ENCODE results near the gene C21orf58. TPM values are rescaled to one million over a fixed set of nuclear protein-coding genes. Genes with fewer than 3 reads are reported as not detected.
"Not testable (repeated sequence)": the region's sequence is repeated elsewhere in the genome, so short reads cannot be mapped to it uniquely, and the experiment has no call there.

The C21orf58 gene
- total and polyA plus RNA-seq, 2 experiments from 2014 or later = 2.6 to 6.8 TPM

- no peak for TF ChIP-seq EZH2 (IDR thresholded peaks at IDR 0.05; ENCODE audit: borderline replicate concordance)
- TF ChIP-seq EZH2phosphoT487 (IDR thresholded peaks at IDR 0.05; ENCODE audit: low read depth, severe bottlenecking, unreplicated experiment) = no peak
- TF ChIP-seq CTCF (IDR thresholded peaks at IDR 0.05; ENCODE audit: poor library complexity) = no peak
- H3K36me3 ChIP-seq (replicated peaks; ENCODE audit: insufficient read depth, low read depth) = no peaks in the 10 kb centered on the region
These were observed 12.1 kb downstream of the C21orf58 start for GRCh38 chr21:46311568-46311967.

GRCh38 chr21:46310260-46310659 lies 13.4 kb downstream of the C21orf58 start:
- H3K4me3 ChIP-seq; H3K27me3 ChIP-seq; H3K27ac ChIP-seq; DNase-seq (ENCODE audit: low spot score); H3K4me1 ChIP-seq (ENCODE audit: insufficient read depth); H2AFZ ChIP-seq; H4K20me1 ChIP-seq (ENCODE audit: insufficient read depth, poor library complexity, severe bottlenecking); H3K9me2 ChIP-seq (replicated peaks; ENCODE audit: insufficient read depth); H3K79me2 ChIP-seq; H3K36me3 ChIP-seq (replicated peaks; ENCODE audit: insufficient read depth, low read depth); H3K4me2 ChIP-seq; H3K9me3 ChIP-seq (ENCODE audit: low read depth): not testable (repeated sequence)
- WGBS (ENCODE audit: low lambda C conversion rate, missing lambda C conversion rate) = over 99% methylated on average over 8 of the region's 8 CpGs

More at GRCh38 chr21:46311568-46311967, 12.1 kb downstream of the C21orf58 start:
- H3K27ac ChIP-seq = no peak overlapping the region
- H2AFZ ChIP-seq = no peak overlapping the region
- no peak for DNase-seq (ENCODE audit: low spot score)
- H3K4me2 ChIP-seq = no peak overlapping the region
- no peaks in the 10 kb centered on the region for H3K9me3 ChIP-seq (ENCODE audit: low read depth)
- H3K79me2 ChIP-seq = no peaks in the 10 kb centered on the region
- no peaks in the 10 kb centered on the region for H3K9me2 ChIP-seq (replicated peaks; ENCODE audit: insufficient read depth)
- no peaks in the 10 kb centered on the region for H3K4me1 ChIP-seq (ENCODE audit: insufficient read depth)
- no peaks in the 10 kb centered on the region for H4K20me1 ChIP-seq (ENCODE audit: insufficient read depth, poor library complexity, severe bottlenecking)
- no peaks in the 10 kb centered on the region for H3K27me3 ChIP-seq
- no peak overlapping the region for H3K4me3 ChIP-seq

GRCh38 chr21:46308431-46308830 lies 15.2 kb downstream of the C21orf58 start:
- 100% methylated on average over 2 of the region's 2 CpGs for WGBS (ENCODE audit: low lambda C conversion rate, missing lambda C conversion rate)
- DNase-seq (ENCODE audit: low spot score) = no peak
- no peak overlapping the region for H2AFZ ChIP-seq
- H3K4me1 ChIP-seq (ENCODE audit: insufficient read depth) = no peaks in the 10 kb centered on the region
- H3K79me2 ChIP-seq = no peaks in the 10 kb centered on the region
- no peaks in the 10 kb centered on the region for H4K20me1 ChIP-seq (ENCODE audit: insufficient read depth, poor library complexity, severe bottlenecking)
- no peaks in the 10 kb centered on the region for H3K36me3 ChIP-seq (replicated peaks; ENCODE audit: insufficient read depth, low read depth)
- TF ChIP-seq EZH2 (IDR thresholded peaks at IDR 0.05; ENCODE audit: borderline replicate concordance) = no peak
- no peak for TF ChIP-seq EZH2phosphoT487 (IDR thresholded peaks at IDR 0.05; ENCODE audit: low read depth, severe bottlenecking, unreplicated experiment)
- TF ChIP-seq CTCF (IDR thresholded peaks at IDR 0.05; ENCODE audit: poor library complexity) = no peak
- no peaks in the 10 kb centered on the region for H3K27me3 ChIP-seq
- no peak overlapping the region for H3K27ac ChIP-seq
- no peak overlapping the region for H3K4me3 ChIP-seq
- no peaks in the 10 kb centered on the region for H3K9me2 ChIP-seq (replicated peaks; ENCODE audit: insufficient read depth)
- no peak overlapping the region for H3K4me2 ChIP-seq
- H3K9me3 ChIP-seq (ENCODE audit: low read depth) = no peaks in the 10 kb centered on the region

GRCh38 chr21:46307625-46308024 lies 16.0 kb downstream of the C21orf58 start:
- no peak for DNase-seq (ENCODE audit: low spot score)
- WGBS (ENCODE audit: low lambda C conversion rate, missing lambda C conversion rate) = 97% methylated on average over 2 of the region's 2 CpGs
- Histone ChIP-seq H3K27ac (no peak overlapping the region), H3K79me2 (no peaks in the 10 kb centered on the region), H3K4me3 (no peak overlapping the region), H3K36me3 (replicated peaks; ENCODE audit: insufficient read depth, low read depth) (no peaks in the 10 kb centered on the region), H3K27me3 (no peaks in the 10 kb centered on the region), H3K4me2 (no peak overlapping the region), H2AFZ (no peak overlapping the region), H3K4me1 (ENCODE audit: insufficient read depth) (no peaks in the 10 kb centered on the region), H3K9me2 (replicated peaks; ENCODE audit: insufficient read depth) (no peaks in the 10 kb centered on the region), H3K9me3 (ENCODE audit: low read depth) (no peaks in the 10 kb centered on the region), H4K20me1 (ENCODE audit: insufficient read depth, poor library complexity, severe bottlenecking) (no peaks in the 10 kb centered on the region)
- TF ChIP-seq EZH2 (IDR thresholded peaks at IDR 0.05; ENCODE audit: borderline replicate concordance) (no peak), EZH2phosphoT487 (IDR thresholded peaks at IDR 0.05; ENCODE audit: low read depth, severe bottlenecking, unreplicated experiment) (no peak), CTCF (IDR thresholded peaks at IDR 0.05; ENCODE audit: poor library complexity) (no peak)
